Measurements from ENCODE around the gene UTP4. TPM values are rescaled to one million over a fixed set of nuclear protein-coding genes. Genes with fewer than 3 reads are reported as not detected.
A peak's percentile ranks its signal among the peaks of the same experiment; 100 is the strongest.
"Not testable (repeated sequence)": the region's sequence is repeated elsewhere in the genome, so short reads cannot be mapped to it uniquely, and the experiment has no call there.

Gene UTP4
- total RNA-seq, 3 donors from 2014 or later, result 186 to 204 (median 197) TPM

GRCh38 chr16:69131839-69132423 lies 518 bp upstream of the UTP4 start:
- H3K4me3 Mint-ChIP-seq, result peak overlapping the region; percentile 96
- peaks cover 54% of the 10 kb centered on the region for H3K4me1 Mint-ChIP-seq (ENCODE audit: low read depth)
- no peaks in the 10 kb centered on the region for H3K9me3 Mint-ChIP-seq
- peaks cover 14% of the 10 kb centered on the region for H3K36me3 Mint-ChIP-seq (ENCODE audit: insufficient read depth)
- peak; percentile 72 for DNase-seq
- no peaks in the 10 kb centered on the region for H3K27me3 Mint-ChIP-seq (ENCODE audit: low read depth)
- ATAC-seq, result peak; percentile 53 to 59

GRCh38 chr16:69133373-69133954 lies 1.0 kb downstream of the UTP4 start:
- H3K4me3 Mint-ChIP-seq, result peak overlapping the region; percentile 96
- no peak for DNase-seq
- no peaks in the 10 kb centered on the region for H3K9me3 Mint-ChIP-seq
- peaks cover 48% of the 10 kb centered on the region for H3K4me1 Mint-ChIP-seq (ENCODE audit: low read depth)
- no peak for ATAC-seq
- no peaks in the 10 kb centered on the region for H3K27me3 Mint-ChIP-seq (ENCODE audit: low read depth)
- H3K36me3 Mint-ChIP-seq (ENCODE audit: insufficient read depth), result peaks cover 18% of the 10 kb centered on the region

- H3K4me3 Mint-ChIP-seq, result no peak overlapping the region
- no peaks in the 10 kb centered on the region for H3K27me3 Mint-ChIP-seq (ENCODE audit: low read depth)
- no peak for ATAC-seq
- H3K9me3 Mint-ChIP-seq, result no peaks in the 10 kb centered on the region
- peaks cover 20% of the 10 kb centered on the region for H3K4me1 Mint-ChIP-seq (ENCODE audit: low read depth)
- no peak for DNase-seq
- H3K36me3 Mint-ChIP-seq (ENCODE audit: insufficient read depth), result peaks cover 56% of the 10 kb centered on the region
Observed at GRCh38 chr16:69138608-69139007, 6.2 kb downstream of the UTP4 start.

GRCh38 chr16:69139464-69139863 lies 7.0 kb downstream of the UTP4 start:
- peaks cover 12% of the 10 kb centered on the region for H3K4me1 Mint-ChIP-seq (ENCODE audit: low read depth)
- not testable (repeated sequence) for DNase-seq; ATAC-seq; H3K4me3 Mint-ChIP-seq; H3K27me3 Mint-ChIP-seq (ENCODE audit: low read depth); H3K9me3 Mint-ChIP-seq
- H3K36me3 Mint-ChIP-seq (ENCODE audit: insufficient read depth), result peaks cover 51% of the 10 kb centered on the region

- ATAC-seq (no peak), DNase-seq (no peak)
- Mint-ChIP-seq H3K36me3 (ENCODE audit: insufficient read depth) (peaks cover 54% of the 10 kb centered on the region), H3K9me3 (no peaks in the 10 kb centered on the region), H3K27me3 (ENCODE audit: low read depth) (no peaks in the 10 kb centered on the region), H3K4me3 (no peak overlapping the region), H3K4me1 (ENCODE audit: low read depth) (peaks cover 6% of the 10 kb centered on the region)
Observed at GRCh38 chr16:69141014-69141413, 8.6 kb downstream of the UTP4 start.

GRCh38 chr16:69141936-69142335 lies 9.5 kb downstream of the UTP4 start:
- no peaks in the 10 kb centered on the region for H3K9me3 Mint-ChIP-seq
- peaks cover 59% of the 10 kb centered on the region for H3K36me3 Mint-ChIP-seq (ENCODE audit: insufficient read depth)
- peaks cover 3% of the 10 kb centered on the region for H3K4me1 Mint-ChIP-seq (ENCODE audit: low read depth)
- no peak overlapping the region for H3K4me3 Mint-ChIP-seq
- DNase-seq (no peak), ATAC-seq (no peak)
- H3K27me3 Mint-ChIP-seq (ENCODE audit: low read depth), result no peaks in the 10 kb centered on the region

- H3K36me3 Mint-ChIP-seq (ENCODE audit: insufficient read depth), result peaks cover 53% of the 10 kb centered on the region
- peaks cover 3% of the 10 kb centered on the region for H3K4me1 Mint-ChIP-seq (ENCODE audit: low read depth)
- no peaks in the 10 kb centered on the region for H3K9me3 Mint-ChIP-seq
- no peak overlapping the region for H3K4me3 Mint-ChIP-seq
- H3K27me3 Mint-ChIP-seq (ENCODE audit: low read depth), result no peaks in the 10 kb centered on the region
- no peak for DNase-seq
- no peak for ATAC-seq
Observed at GRCh38 chr16:69143116-69143515, 10.7 kb downstream of the UTP4 start.

GRCh38 chr16:69145658-69146057 lies 13.2 kb downstream of the UTP4 start:
- no peak overlapping the region for H3K4me3 Mint-ChIP-seq
- DNase-seq (no peak), ATAC-seq (no peak)
- peaks cover 40% of the 10 kb centered on the region for H3K36me3 Mint-ChIP-seq (ENCODE audit: insufficient read depth)
- no peaks in the 10 kb centered on the region for H3K9me3 Mint-ChIP-seq
- peaks cover 3% of the 10 kb centered on the region for H3K4me1 Mint-ChIP-seq (ENCODE audit: low read depth)
- no peaks in the 10 kb centered on the region for H3K27me3 Mint-ChIP-seq (ENCODE audit: low read depth)

GRCh38 chr16:69149621-69150020 lies 17.2 kb downstream of the UTP4 start:
- not testable (repeated sequence) for H3K27me3 Mint-ChIP-seq (ENCODE audit: low read depth)

GRCh38 chr16:69150146-69150865 lies 17.9 kb downstream of the UTP4 start:
- no peaks in the 10 kb centered on the region for H3K9me3 Mint-ChIP-seq
- peak; percentile 56 to 70 for ATAC-seq

More at GRCh38 chr16:69149621-69150020, 17.2 kb downstream of the UTP4 start:
- H3K4me3 Mint-ChIP-seq; DNase-seq; H3K9me3 Mint-ChIP-seq; H3K4me1 Mint-ChIP-seq (ENCODE audit: low read depth); ATAC-seq: not testable (repeated sequence)
- H3K36me3 Mint-ChIP-seq (ENCODE audit: insufficient read depth), result peaks cover 34% of the 10 kb centered on the region

GRCh38 chr16:69157196-69157595 lies 24.7 kb downstream of the UTP4 start:
- Mint-ChIP-seq H3K9me3 (no peaks in the 10 kb centered on the region), H3K4me3 (peak overlapping the region; percentile 7), H3K4me1 (ENCODE audit: low read depth) (peaks cover 18% of the 10 kb centered on the region), H3K36me3 (ENCODE audit: insufficient read depth) (peaks cover 57% of the 10 kb centered on the region), H3K27me3 (ENCODE audit: low read depth) (no peaks in the 10 kb centered on the region)
- ATAC-seq, result no peak
- no peak for DNase-seq

More at GRCh38 chr16:69150146-69150865, 17.9 kb downstream of the UTP4 start:
- H3K27me3 Mint-ChIP-seq (ENCODE audit: low read depth), result no peaks in the 10 kb centered on the region
- no peak overlapping the region for H3K4me3 Mint-ChIP-seq
- DNase-seq, result peak; percentile 32
- peaks cover 3% of the 10 kb centered on the region for H3K4me1 Mint-ChIP-seq (ENCODE audit: low read depth)
- peaks cover 36% of the 10 kb centered on the region for H3K36me3 Mint-ChIP-seq (ENCODE audit: insufficient read depth)

- Mint-ChIP-seq H3K27me3 (ENCODE audit: low read depth) (no peaks in the 10 kb centered on the region), H3K36me3 (ENCODE audit: insufficient read depth) (peaks cover 58% of the 10 kb centered on the region), H3K9me3 (no peaks in the 10 kb centered on the region), H3K4me3 (no peak overlapping the region), H3K4me1 (ENCODE audit: low read depth) (peaks cover 32% of the 10 kb centered on the region)
- ATAC-seq (no peak), DNase-seq (no peak)
Observed at GRCh38 chr16:69160192-69160591, 27.7 kb downstream of the UTP4 start.

- H3K9me3 Mint-ChIP-seq, result no peaks in the 10 kb centered on the region
- ATAC-seq (no peak), DNase-seq (no peak)
- H3K36me3 Mint-ChIP-seq (ENCODE audit: insufficient read depth), result peaks cover 59% of the 10 kb centered on the region
- H3K4me3 Mint-ChIP-seq, result peak overlapping the region; percentile 73
- peaks cover 41% of the 10 kb centered on the region for H3K4me1 Mint-ChIP-seq (ENCODE audit: low read depth)
- H3K27me3 Mint-ChIP-seq (ENCODE audit: low read depth), result no peaks in the 10 kb centered on the region
Observed at GRCh38 chr16:69165584-69165983, 33.1 kb downstream of the UTP4 start.

GRCh38 chr16:69166221-69166833 lies 33.9 kb downstream of the UTP4 start:
- Mint-ChIP-seq H3K4me1 (ENCODE audit: low read depth) (peaks cover 45% of the 10 kb centered on the region), H3K9me3 (no peaks in the 10 kb centered on the region), H3K4me3 (peak overlapping the region; percentile 73), H3K36me3 (ENCODE audit: insufficient read depth) (peaks cover 51% of the 10 kb centered on the region), H3K27me3 (ENCODE audit: low read depth) (no peaks in the 10 kb centered on the region)
- ATAC-seq (peak; percentile 92 to 93), DNase-seq (peak; percentile 69)
